ENCODE results near the gene PKIB.
"Not testable (repeated sequence)": the region's sequence is repeated elsewhere in the genome, so short reads cannot be mapped to it uniquely, and the experiment has no call there.

Gene PKIB

DNA sequence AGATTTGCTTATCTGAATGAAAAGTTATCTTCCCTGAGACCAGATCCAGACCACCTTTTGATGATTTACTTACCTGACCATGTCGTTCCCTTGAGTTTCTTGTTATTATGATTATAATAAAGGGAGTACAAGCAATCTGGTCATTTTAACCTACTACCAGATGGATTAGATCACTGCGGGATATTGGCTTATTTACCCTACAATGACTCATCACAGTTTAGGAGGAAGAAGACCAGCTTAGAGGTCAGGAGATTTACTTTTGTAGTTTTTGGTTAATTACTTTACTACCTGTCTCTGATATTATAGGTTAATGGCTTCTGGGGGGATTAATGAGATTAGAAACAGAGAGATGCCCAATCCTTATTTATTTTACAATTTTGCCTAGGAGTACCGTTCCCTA, 10.7 kb downstream of the PKIB start:
- DNase-seq (ENCODE audit: low read depth in 2 of 2): no peak

DNA sequence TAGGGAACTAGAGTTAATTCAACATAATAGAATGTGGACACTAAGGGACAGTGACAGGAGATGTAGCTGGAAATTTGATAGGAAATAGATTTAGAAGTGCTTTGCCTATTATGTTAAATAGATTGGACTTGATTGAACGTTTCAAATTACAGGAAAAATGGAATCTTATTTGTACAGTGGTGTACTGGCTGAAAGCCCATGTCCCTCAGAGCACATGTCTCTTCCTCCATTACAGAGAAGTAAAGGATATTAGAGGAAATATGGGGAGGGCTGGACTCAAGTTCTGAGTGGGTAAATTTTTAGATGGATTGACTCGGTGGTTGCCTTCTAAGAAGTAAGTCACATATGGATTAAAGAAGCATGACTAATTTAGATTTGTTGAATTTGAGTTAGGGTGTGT, 11.4 kb downstream of the PKIB start:
- no peak for DNase-seq (ENCODE audit: low read depth in 2 of 2)

DNA sequence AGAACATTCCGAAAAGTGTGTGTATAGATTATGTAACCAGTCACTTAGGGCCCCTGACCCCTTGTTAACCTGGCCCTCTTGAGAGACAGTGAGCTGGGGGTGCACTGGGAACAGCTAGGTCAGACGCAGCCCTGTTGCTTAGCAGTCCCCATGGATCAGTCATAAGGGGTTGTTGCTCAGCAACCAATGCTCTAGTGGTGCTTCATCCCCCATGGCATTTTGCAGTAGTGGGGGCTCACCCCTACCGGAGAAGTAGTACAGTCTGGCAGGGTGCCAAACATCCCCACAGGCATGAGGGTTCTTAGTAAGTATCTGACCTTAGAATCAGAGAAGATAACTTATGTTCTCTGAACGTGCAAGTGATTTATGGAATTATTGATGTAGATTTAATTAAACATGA, 12.3 kb downstream of the PKIB start:
- DNase-seq (ENCODE audit: low read depth in 2 of 2): no peak

DNA sequence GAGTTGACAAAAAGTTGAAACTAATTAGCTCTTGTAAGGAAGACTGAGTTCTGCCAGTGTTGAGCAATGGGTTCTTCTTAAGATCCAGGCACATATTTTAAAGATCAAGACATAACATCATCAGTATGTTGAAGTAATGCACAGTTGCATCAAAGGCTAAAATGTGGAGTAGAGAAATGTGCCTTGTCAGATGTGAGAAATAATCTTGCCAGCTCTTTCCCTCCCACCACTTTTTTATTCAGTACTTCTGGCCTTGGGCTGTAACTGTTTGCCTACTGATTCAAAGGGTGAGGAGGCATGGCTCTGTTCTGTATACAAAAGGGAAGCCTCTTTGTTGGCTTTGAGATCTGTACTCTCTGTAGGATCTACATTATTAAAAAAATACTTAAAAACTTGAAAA, 13.1 kb downstream of the PKIB start:
- DNase-seq (ENCODE audit: low read depth in 2 of 2): no peak

DNA sequence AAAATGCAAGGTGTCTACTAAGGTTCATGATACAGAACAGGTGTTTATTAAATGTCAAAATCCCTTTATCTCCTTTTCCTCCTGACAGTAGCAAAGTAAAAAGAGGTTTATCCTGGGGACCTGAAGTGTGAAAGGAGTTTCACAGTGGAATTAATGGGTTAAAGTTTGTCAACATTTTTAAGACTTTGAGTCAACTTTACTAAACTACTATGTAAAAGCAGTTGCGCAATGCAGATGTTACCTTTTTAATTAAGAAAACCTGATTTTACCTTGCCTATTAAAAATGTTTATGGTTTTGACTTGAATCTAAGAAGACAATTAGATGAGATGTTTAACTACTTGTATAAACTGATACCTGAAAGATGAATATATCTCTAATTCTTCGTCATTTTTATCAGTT, 14.6 kb downstream of the PKIB start:
- no peak for DNase-seq (ENCODE audit: low read depth in 2 of 2)

DNA sequence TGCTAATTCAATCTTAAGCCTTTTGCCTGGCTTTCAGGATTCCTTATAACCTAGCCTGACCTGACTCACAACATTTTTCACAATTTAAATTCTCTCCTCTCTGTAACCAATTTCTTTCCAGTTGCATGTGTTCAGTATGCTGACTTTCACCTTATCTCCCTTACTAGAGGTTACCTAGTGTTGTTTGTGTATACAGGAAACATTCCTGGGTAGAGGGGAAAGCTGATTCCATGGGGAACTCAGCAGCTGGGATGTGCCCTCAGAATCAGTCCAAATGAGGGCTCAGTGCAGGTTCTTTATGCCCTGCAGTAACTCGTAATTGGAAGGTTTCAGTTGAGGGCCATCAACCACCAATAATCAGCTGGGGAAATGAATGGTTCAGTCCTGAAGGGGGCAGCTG, 18.5 kb downstream of the PKIB start:
- no peak for DNase-seq (ENCODE audit: low read depth in 2 of 2)

DNA sequence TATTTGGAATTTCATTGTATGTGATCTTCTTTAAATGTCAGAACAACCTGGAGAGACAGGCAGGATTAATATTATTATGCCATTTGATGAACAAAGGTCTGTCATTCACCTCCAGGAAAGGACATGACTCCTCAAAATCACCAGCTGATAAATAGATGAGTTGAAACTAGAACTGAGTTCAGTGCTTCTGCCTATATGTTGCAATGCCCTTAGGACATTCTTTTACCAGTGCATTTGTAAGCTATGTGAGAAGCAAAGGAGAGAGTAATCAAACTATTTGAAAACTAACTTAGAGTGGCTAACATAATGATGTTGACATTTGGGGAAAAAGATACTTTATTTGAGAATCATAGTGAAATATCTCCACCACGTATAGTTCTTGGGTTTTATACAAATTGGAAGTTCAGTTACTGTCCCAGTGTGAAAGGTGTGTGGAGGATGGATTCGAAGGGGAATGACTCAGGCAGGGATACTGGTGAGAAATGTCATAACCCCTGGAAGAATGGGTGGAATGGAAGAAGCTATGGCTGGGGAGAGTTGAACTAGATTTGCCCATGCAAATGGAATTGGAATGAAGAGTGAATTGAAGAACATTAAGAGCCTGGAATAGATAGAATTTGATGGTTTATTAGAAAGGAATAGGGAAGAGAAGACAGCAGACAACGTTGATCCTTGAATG, 21.5 kb downstream of the PKIB start:
- DNase-seq (ENCODE audit: low read depth in 2 of 2): no peak

DNA sequence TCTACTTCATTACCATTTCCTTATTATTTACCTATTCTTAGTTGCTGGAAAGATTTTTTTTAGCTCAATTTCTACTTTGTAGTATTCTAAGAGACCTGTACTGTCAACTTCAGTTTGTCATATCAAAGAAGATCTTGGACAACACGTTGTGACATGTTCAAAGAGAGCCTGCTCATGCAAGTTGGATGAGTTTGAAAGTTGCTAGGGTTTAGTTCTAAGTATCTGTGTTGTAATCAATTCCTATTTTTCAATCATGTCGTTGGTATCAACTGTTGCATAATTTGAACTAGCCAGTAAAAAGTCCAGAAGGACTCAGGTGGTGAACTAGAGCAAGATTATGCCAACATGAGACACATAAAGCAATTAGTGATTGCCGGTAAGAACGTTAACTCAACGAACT, 30.2 kb downstream of the PKIB start:
- DNase-seq (ENCODE audit: low read depth in 2 of 2): no peak

DNA sequence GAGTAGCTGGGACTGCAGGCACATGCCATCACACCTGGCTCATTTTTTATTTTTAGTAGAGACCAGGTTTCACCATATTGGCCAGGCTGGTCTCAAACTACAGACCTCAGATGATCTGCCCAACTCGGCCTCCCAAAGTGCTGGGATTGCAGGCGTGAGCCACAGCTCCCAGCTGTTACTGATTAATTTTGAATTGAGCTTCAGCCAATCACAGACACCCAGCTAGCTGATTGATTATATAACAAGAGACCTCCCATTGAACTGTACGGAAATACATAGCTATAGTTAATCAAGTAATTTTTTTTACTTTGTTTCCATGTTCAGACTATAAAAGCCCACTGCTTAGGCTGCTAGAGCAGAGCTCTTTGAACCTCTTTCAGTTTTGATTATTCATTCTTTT, 31.6 kb downstream of the PKIB start:
- no peak for DNase-seq (ENCODE audit: low read depth in 2 of 2)

DNA sequence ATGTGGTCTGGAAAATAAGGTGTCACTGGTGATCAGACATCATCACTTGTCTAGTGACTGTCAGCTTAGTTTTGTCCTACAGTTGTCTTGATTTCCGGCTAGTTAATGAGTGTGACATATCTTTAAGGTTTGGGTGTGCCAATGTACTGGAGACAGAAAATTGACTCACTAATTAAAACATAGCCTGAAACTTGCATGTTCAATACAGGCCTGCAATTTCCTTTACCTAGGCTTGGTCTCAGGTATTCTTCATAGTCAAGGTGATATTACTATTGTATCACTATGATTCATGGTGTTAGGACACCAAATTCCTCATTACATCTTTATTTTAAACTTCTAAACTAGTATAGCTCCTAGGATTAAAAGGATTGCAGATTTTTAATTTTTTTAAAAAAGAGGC, 32.4 kb downstream of the PKIB start:
- DNase-seq (ENCODE audit: low read depth in 2 of 2): not testable (repeated sequence)

DNA sequence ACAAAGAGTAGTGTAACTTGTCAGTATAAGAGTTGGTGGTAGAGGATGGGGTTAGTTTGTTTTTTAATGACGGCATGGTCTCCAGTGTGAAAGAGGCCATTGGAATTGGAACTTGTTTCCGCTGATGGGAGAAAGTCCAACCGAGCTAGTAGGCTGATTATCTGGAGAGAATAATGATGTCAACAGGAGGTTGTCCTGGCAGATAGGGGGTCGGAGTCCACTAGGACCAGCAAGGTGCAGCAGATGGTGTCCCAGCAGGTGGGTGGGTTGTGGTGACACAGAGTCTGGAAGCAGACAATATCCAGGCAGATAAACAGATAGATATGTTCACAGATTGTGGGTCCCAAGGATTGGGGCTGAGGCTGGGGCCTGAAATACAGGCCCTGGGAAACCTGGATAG, 35.1 kb downstream of the PKIB start:
- no peak for DNase-seq (ENCODE audit: low read depth in 2 of 2)

DNA sequence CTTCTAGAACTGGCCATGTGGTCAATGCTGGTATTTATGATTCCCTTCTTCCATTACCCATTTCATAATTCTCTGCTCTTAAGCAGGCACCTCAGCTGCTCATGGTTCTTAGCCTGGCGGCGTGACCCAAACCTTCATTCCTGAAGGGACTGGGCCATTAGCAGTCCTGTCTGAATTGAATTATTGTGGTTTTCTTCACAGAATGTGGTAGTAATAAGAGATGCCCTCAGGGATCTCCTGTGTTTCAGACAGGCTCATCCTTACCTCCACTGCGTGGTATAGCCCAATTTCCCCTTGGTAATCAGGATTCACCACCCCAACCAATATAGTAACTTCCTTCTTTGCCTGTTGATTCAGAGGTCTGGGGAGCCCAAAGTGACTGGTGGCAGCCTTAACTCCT, 37.6 kb downstream of the PKIB start:
- DNase-seq (ENCODE audit: low read depth in 2 of 2): no peak

DNA sequence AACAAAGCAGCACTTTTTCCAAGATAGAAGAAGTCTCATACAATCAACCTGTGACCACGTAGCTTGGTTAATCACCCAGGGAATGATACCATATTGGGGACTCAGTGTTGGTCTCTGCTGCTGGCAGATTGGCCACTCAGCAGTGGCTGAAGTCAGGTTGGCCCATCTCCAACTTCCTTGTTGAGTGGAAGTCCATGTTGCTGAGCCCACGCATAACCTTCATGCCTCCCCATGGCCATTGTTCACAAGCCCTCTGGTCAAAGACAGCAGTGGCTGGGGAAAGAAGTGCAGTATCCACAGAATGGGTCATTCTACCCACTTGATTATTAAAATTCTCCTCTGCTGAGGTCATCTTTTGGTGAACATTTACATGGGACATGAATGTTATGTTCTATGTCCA, 38.5 kb downstream of the PKIB start:
- no peak for DNase-seq (ENCODE audit: low read depth in 2 of 2)

DNA sequence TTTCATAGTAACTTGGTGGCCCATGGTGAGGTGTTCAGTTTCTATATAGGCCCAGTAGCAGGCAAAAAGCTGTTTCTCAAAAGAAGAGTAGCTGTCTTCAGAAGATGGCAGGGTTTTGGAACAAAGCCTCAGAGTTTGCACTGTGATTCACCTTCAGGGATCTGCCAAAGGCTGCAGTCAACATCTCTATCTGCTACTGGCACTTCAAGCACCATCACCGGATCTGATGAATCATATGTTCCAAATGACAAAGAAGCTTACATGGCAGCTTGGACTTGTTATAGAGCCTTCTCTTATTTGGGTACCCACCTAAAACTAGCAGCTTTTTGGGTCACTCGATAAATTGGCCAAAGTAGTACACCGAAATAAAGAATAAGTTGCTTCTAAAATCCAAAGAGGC, 39.5 kb downstream of the PKIB start:
- no peak for DNase-seq (ENCODE audit: low read depth in 2 of 2)

DNA sequence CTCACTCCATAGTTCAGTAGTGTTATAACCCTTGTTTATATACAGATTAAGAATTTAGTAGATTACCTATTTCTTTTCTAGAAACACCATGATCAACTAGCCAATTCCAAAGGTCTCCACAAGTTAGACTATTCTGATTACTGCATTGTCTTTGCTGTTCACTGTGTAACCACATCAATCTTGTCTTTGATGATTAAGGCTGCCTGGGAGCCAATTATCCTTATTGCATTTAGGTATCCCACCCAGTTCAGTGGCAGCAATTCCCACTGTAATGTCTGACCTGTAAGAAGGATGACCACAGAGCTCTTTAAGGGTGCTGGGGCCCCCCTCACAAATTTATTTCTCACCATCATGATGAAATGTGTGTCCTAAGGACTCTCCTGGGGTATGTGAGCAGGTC, 40.2 kb downstream of the PKIB start:
- no peak for DNase-seq (ENCODE audit: low read depth in 2 of 2)

DNA sequence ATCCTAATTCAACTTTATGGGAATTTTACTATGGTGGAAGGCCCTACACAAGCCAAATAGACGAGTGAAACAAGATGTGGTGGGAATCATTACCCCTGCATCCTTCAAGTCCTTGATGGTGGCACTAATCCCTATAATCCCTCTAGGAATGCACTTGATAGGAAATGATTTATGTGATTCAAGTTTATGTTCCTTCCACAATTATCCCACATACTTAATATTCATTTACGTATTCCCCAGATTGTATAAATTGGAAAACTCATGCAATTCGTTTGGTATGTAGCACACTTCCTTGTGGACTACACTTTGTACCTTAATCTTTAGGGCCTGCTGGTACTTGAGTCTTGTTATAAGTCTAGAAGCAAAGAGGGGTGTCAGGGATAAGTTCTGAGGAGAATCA, 40.8 kb downstream of the PKIB start:
- DNase-seq (ENCODE audit: low read depth in 2 of 2): no peak

DNA sequence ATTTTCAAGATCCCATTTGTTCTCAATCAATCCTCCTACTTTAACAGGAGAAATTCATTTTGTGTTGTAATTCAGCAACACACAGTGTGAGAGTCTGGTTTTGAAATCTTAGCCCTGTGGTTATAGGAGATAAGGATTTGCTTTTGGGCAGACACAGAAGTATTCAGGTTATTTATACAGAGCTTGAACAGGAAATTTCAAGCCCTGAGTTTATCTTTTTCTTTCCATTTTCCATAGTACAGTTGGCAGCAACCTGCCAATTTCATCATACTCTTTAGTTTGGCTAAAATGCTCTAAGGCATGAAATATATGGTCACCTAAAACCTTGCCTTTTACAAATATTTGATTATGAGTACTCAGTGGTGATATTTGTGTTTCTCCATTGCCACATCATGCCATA, 41.4 kb downstream of the PKIB start:
- no peak for DNase-seq (ENCODE audit: low read depth in 2 of 2)

DNA sequence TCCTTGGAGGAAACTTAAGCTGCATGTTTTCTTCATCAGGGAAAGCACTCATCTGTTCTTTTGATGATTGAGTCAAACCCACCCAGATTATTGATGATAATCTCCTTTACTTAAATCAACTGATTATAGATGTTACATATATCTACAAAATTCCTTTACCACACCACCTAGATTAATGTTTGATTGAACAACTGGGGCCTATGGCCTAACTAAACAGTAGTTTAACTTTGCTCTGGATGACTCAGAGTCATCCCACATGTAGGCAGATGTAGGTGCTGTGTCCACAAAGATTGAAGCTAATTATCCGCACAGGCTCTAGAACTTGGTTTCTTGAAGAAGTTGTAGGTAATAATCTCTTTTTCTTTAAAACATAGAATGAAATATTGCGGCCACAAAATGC, 42.2 kb downstream of the PKIB start:
- DNase-seq (ENCODE audit: low read depth in 2 of 2): no peak

DNA sequence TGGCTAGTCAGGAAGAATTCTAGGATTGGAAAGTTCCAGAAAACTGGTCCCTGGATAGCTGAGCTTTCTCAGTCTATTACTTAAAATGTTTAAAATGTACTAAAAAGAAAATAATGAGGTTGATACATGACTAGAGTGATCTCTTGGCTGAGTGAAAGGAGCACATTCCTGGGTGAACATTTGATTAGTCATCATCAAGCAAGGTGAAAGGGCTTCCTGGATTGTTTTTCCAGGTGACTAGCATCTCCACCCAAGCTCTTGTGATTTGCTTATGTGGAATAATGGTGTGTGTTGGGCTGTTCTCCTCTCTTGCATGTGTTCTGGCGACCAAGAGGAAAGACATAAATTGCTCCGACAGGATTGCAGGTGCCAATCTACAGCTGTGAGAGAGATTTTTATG, 42.9 kb downstream of the PKIB start:
- no peak for DNase-seq (ENCODE audit: low read depth in 2 of 2)

DNA sequence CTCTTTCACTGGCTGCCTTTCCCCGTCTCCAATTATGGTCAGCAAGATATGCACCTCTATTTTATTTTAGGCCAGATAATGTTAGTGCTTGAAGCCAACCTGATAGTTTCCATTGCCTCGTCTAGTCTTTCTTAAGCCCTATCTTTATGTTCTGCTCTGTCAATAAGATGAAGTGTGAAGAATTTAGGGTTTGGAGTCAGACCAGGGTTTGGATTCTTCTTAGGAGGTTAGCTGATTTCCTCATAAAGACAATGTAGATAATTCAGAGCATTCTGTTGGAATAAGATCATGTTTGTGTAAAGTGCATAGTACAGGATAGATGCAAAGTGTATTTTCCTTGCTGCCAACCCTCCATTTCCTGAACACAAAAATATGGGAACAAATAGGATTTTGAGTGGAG, 43.8 kb downstream of the PKIB start:
- DNase-seq (ENCODE audit: low read depth in 2 of 2): no peak

DNA sequence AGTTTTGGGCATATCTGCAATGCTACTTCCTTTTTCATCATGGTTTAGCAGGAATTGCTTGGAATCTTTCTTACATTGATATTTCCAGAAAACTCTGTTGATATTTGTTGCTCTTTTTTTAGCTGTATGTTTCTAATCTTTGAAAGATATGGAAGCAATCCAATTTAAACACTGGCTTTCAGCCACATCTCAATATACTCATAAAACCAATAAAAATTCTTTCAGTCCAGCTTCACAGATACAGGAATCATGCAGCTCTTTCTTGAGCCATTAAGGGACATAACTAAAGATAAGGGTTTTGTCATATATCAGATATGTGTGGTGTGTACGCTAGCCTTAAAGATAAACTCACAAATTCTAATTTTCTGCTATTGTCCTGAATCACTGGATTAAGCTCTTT, 47.4 kb downstream of the PKIB start:
- DNase-seq (ENCODE audit: low read depth in 2 of 2): no peak

DNA sequence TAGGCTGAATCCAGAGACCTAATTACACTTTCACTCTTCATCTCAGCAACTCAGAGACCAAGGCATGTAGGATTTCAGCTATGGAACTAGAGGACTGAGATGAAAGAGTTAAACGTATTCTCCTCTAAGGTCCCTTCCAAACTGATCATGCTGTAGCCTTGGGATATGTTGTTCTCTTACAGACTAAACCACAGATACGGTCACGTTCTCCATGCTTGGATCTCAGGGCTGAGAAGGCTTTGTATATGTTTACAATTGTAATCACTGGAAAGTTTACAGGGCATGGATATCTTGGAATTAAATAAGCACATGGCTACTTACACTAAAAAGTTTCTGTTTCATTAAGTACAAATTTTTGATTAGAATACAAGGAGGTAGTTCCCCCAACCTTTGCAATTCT, 50.1 kb downstream of the PKIB start:
- DNase-seq (ENCODE audit: low read depth in 2 of 2): no peak

DNA sequence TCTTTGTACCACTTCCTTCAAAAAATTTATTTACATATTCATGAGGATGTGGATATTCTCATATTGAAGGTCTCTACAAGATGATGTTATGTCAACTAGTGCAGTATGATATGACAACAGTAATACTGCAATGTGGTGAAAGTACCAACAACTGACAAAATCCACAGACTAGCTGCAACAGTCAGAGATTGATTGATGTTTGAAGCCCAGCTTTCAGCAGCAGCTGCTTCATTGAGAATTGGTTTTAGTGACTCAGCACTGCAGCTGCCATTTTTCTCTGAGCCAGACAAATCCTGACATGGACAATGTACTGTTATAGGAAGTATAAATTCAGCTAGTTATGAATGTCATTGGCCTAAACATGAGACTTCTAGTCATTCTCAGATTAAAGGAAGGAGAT, 53.8 kb downstream of the PKIB start:
- no peak for DNase-seq (ENCODE audit: low read depth in 2 of 2)

DNA sequence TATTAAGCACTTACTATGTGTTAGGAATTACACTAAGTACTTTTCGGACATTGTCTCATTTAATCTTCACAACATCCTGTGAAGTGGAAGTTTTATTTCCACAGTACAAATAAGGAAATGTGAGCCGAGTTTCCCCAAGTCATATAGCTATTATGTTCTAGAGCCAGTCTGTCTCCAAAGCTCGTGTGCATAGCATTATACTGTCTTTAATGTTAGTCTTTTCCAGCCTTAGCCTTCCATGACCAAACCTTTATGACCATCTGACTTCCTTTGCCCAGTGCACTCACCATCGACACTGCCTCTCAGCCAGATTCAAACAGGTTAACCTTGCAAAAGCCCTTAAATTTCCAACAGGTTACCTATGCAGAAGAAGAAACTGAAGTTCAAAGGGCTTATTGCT, 55.7 kb downstream of the PKIB start:
- no peak for DNase-seq (ENCODE audit: low read depth in 2 of 2)

DNA sequence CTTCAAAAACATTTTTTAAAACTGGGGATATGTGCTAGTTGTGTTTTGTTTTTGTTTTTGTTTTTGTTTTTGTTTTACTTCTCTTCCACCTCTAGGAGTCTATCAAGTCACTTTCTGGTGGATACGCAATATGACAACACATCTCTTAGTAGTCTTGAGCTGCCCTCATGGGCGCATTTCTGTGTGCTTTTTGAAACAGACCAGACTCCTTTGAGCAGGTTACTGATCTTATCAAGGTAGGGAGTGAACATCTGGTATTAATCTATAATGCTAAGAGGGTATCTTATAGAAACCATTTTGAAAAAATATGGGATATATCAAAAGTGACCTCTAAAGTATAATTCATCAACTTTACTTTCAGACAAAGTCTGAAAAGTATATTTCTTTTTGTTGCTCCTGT, 56.2 kb downstream of the PKIB start:
- no peak for DNase-seq (ENCODE audit: low read depth in 2 of 2)
